Testis (tissue), 3 donors: ENCODE results near the gene TAF6. TPM values are rescaled to one million over a fixed set of nuclear protein-coding genes. Genes with fewer than 3 reads are reported as not detected.

Experiments
- DNase-seq: peaks from one replicate; pipeline ENCODE4 v3.0.0-alpha.2; 2019
- H3K27ac ChIP-seq, 2 donors: fragments of 200-600 bp; sonication (generic); one replicate each; pipeline ENCODE4 v1.5.1; 2019
- H3K27me3 ChIP-seq: fragments of 200-600 bp; sonication (generic); one replicate; pipeline ENCODE4 v1.5.1; 2019
- H3K36me3 ChIP-seq: fragments of 200-600 bp; sonication (generic); one replicate; pipeline ENCODE4 v1.5.1; 2017; ENCODE audit warnings: low read depth; ENCODE audit errors: missing control alignments
- H3K4me1 ChIP-seq: fragments of 200-600 bp; sonication (generic); one replicate; pipeline ENCODE4 v1.5.1; 2019
- H3K4me3 ChIP-seq, 2 donors: fragments of 200-600 bp; sonication (generic); one replicate each; pipeline ENCODE4 v1.5.1; 2017 to 2019
- H3K9me3 ChIP-seq: fragments of 200-600 bp; sonication (generic); one replicate; pipeline ENCODE4 v1.5.1; 2017
- POLR2A ChIP-seq: fragments of 450-650 bp; IDR thresholded peaks from one replicate; pipeline ENCODE4 v1.6.1; 2017; ENCODE audit warnings: antibody characterized with exemption, mild to moderate bottlenecking, moderate library complexity
- WGBS, 2 donors: methylation state at CpG; one replicate each; pipeline ENCODE4 v1.1.5; 2018; 5-methylcytosine and 5-hydroxymethylcytosine counted together
- intact Hi-C: fragments of 100-400 bp; cut with DNase I; formaldehyde crosslinking; loops from one replicate; pipeline ENCODE4 v1.15.1; 2023; ENCODE audit warnings: low total_unique reads
- polyA plus RNA-seq: library from polyadenylated mRNA; stranded (reverse); fragments of 350-450 nt; fragmentation: Illumina TruSeq; extraction: RNeasy Lipid Tissue Mini Kit (QIAGEN cat#74804); gene quantifications from one replicate; pipeline ENCODE4 v1.2.3, GENCODE V29; 2014; ENCODE audit warnings: low read depth, low replicate concordance; ENCODE audit not compliant: insufficient read depth
- total RNA-seq, 2 donors: library from RNA; depleted of rRNA; stranded (reverse); fragments of >200 nt; gene quantifications; one replicate each; pipeline ENCODE4 v1.2.3, GENCODE V29; 2016
- TF ChIP-seq, protein P1 (sequence below), 3 experiments: fragments of 450-650 bp in 2 of 3; fragments of 200-600 bp in 1 of 3; sonication (generic) in 1 of 3; IDR thresholded peaks; one replicate each; pipeline ENCODE4 v1.5.1; 2016 to 2019; ENCODE audit warnings: antibody characterized with exemption in 3 of 3, mild to moderate bottlenecking in 2 of 3, moderate library complexity in 1 of 3

The TAF6 gene
- total and polyA plus RNA-seq, 3 donors from 2014 or later = 95.4 to 108 (median 99.1) TPM

DNA sequence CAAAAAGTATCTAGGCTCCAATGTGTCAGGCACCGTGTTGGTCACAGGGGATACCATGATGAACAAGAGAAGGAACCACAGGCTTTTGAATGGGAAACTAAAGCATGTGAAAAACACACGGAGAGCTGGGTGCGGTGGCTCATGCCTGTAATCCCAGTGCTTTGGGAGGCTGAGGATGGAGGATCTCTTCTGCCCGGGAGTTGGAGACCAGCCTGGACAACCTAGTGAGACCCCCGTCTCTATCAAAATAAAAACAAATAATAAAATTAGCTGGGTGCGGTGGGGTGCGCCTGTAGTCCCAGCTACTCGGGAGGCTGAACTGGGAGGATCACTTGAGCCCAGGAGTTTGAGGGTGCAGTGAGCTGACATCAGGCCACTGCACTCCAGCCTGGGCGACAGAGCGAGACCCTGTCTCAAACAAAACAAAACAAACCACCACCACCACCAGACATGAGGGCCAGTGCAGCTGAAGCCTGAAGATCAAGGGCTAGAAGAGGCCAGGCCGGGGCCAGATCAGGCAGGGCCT lies 31.0 kb downstream of the TAF6 start:
- H3K27ac ChIP-seq = peak overlapping the region; percentile 84 to 87
- peaks cover 20% of the 10 kb centered on the region for H3K4me1 ChIP-seq
- no peak for DNase-seq
- H3K9me3 ChIP-seq = no peaks in the 10 kb centered on the region
- WGBS, 2 donors = 70 to 75% methylated on average over 11 of the region's 11 CpGs
- TF ChIP-seq, protein P1, sequence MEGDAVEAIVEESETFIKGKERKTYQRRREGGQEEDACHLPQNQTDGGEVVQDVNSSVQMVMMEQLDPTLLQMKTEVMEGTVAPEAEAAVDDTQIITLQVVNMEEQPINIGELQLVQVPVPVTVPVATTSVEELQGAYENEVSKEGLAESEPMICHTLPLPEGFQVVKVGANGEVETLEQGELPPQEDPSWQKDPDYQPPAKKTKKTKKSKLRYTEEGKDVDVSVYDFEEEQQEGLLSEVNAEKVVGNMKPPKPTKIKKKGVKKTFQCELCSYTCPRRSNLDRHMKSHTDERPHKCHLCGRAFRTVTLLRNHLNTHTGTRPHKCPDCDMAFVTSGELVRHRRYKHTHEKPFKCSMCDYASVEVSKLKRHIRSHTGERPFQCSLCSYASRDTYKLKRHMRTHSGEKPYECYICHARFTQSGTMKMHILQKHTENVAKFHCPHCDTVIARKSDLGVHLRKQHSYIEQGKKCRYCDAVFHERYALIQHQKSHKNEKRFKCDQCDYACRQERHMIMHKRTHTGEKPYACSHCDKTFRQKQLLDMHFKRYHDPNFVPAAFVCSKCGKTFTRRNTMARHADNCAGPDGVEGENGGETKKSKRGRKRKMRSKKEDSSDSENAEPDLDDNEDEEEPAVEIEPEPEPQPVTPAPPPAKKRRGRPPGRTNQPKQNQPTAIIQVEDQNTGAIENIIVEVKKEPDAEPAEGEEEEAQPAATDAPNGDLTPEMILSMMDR (IDR thresholded peaks at IDR 0.05) = no peak
- TF ChIP-seq POLR2A = no peak
- intact Hi-C loops = loop anchor here (5.0 to 10.0 kb wide), 2 partner anchors 39 to 93 kb away; partner anchors contain the start of gene MBLAC1
- no peaks in the 10 kb centered on the region for H3K27me3 ChIP-seq
- H3K36me3 ChIP-seq = no peaks in the 10 kb centered on the region
- peak overlapping the region; percentile 74 to 91 for H3K4me3 ChIP-seq

DNA sequence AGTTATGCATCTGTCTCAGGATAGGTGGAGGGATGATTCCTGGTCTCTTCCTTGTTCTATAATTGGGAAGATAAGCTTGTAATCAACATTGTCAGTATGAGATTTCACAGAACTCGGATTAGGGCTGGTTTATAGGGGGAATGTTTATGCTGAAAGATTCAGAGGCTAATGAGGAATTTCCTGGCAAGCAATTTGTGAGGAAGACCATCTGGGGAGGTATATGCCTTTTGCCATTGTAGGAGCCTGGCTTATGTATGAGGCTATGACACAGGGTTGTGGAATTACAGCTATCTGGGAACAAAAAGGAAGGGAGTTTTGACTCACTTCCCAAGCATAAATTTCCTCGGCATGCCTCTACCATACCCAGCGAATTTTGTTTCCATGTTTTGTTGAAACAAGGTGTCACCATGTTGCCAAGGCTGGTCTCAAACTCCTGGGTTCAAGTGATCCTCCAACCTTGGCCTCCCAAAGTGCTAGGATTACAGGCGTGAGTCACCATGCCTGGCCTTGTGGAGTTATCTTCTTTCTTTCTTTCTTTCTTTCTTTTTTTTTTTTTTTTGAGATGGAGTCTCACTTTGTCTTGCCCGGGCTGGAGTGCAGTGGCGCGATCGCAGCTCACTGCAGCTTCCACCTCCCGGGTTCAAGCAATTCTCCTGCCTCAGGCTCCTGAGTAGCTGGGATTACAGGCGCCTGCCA lies 32.0 kb downstream of the TAF6 start:
- Histone ChIP-seq H3K4me1 (peaks cover 20% of the 10 kb centered on the region), H3K27ac (no peak overlapping the region), H3K9me3 (no peaks in the 10 kb centered on the region), H3K4me3 (no peak overlapping the region), H3K36me3 (no peaks in the 10 kb centered on the region), H3K27me3 (no peaks in the 10 kb centered on the region)
- TF ChIP-seq POLR2A = no peak
- TF ChIP-seq, protein P1 (IDR thresholded peaks at IDR 0.05) = no peak
- WGBS, 2 donors = 63 to 64% methylated on average over 10 of the region's 10 CpGs
- no peak for DNase-seq
- intact Hi-C loops = loop anchor here (5.0 to 10.0 kb wide), 2 partner anchors 40 to 92 kb away; partner anchors contain the start of gene MBLAC1

DNA sequence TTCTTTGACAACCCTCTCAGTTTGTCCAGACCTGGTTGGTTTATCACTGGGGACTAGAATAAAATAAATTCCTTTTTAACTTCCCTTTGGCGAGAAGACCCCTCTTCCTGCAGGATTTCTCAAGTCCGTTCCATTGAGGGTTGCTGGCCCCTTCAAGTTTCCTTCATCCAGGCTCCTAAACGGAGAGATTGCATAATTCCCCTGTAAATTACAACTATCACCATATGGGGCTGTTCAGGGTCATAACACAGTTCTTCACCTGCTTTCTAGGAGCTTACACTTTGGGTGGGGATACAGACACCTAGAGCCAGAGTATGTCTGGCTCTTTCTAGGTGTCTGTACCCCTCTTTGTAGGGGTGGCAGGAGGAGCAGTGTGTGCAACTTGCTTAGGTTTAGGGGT lies 33.6 kb downstream of the TAF6 start:
- peaks cover 23% of the 10 kb centered on the region for H3K4me1 ChIP-seq
- 56 to 57% methylated on average over 3 of the region's 3 CpGs for WGBS, 2 donors
- H3K9me3 ChIP-seq = no peaks in the 10 kb centered on the region
- H3K27ac ChIP-seq = no peak overlapping the region
- DNase-seq = no peak
- no peaks in the 10 kb centered on the region for H3K36me3 ChIP-seq
- TF ChIP-seq POLR2A = no peak
- TF ChIP-seq, protein P1 (IDR thresholded peaks at IDR 0.05) = no peak
- H3K4me3 ChIP-seq = no peak overlapping the region
- intact Hi-C loops = loop anchor here (5.0 to 10.0 kb wide), 2 partner anchors 42 to 91 kb away; partner anchors contain the start of gene MBLAC1
- H3K27me3 ChIP-seq = no peaks in the 10 kb centered on the region

DNA sequence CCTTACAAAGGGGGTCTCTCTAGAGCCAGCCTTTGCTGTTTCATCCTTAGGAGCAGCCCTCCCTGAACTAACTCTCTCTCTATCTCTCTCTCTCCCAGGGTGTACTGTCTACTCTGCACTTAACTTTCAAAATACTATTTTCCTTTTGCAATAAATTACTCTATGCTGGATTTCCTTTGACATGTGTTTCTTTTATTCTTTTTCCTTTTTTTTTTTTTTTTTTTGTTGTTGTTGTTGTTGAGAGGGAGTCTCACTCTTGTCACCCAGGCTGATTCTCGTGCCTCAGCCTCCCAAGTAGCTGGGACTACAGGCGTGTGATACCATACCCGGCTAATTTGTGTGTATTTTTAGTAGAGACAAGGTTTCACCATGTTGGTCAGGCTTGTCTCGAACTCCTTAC lies 36.2 kb downstream of the TAF6 start:
- no peaks in the 10 kb centered on the region for H3K9me3 ChIP-seq
- intact Hi-C loops = loop anchor here (10.0 kb wide), 1 partner anchor 88 kb away; no protein-coding TSS in a partner anchor
- no peaks in the 10 kb centered on the region for H3K36me3 ChIP-seq
- H3K4me3 ChIP-seq = peak overlapping the region in 1 of 2 donors; percentile 97
- no peaks in the 10 kb centered on the region for H3K27me3 ChIP-seq
- H3K27ac ChIP-seq = peak overlapping the region in 1 of 2 donors; percentile 67
- no peak for DNase-seq
- 66% methylated on average over 4 of the region's 4 CpGs for WGBS, 2 donors
- TF ChIP-seq, protein P1 (IDR thresholded peaks at IDR 0.05) = no peak
- TF ChIP-seq POLR2A = no peak
- H3K4me1 ChIP-seq = peaks cover 17% of the 10 kb centered on the region
